DMS53 treated with DMSO at 0.1 percent for 48 hours (cell line): ENCODE results near the gene PSORS1C1.
"Not testable (repeated sequence)": the region's sequence is repeated elsewhere in the genome, so short reads cannot be mapped to it uniquely, and the experiment has no call there.

ENCODE experiments used
- DNase-seq: peaks from one replicate; lab custom pipeline; 2025; ENCODE audit not compliant: unreplicated experiment; lab: John Stamatoyannopoulos, UW

PSORS1C1 gene

GRCh38 chr6:31174378-31174777 is 59.8 kb downstream of the PSORS1C1 start:
- no peak for DNase-seq

- no peak for DNase-seq
Observed at GRCh38 chr6:31175971-31176370, 61.4 kb downstream of the PSORS1C1 start.

- no peak for DNase-seq
Observed at GRCh38 chr6:31178143-31179041, 63.8 kb downstream of the PSORS1C1 start.

DNA sequence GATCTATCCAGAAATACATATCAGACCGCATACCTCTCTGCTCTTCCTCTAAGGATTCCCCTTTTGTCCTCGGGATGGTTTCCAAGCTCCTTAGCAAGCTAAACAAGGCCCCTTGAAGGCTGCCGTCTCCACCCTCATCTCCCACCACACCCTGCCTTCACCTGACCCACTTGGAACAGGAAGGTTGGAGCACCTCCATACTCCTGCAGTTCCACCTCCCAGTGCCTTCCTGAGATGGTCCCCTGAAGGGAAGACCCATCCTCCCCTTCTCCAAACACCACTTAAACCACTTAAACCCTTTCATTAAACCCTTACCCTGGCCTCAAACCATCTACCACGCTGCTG is 64.4 kb downstream of the PSORS1C1 start:
- no peak for DNase-seq

DNA sequence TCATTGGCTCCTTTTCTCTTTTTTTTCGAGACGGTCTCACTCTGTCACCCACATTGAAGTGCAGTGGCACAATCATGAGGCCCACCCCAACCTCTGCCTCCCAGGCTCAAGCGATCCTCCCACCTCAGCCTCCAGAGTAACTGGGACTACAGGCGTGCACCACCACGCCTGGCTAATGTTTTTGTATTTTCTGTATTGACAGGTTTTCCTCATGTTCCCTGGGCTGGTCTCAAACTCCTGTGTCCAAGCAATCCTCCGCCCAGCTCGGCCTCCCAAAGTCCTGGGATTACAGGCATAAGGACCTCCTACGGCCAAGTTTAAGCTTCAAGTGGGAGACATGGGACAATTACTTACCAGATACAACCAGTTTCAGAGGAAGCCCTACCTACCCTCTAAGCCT is 65.3 kb downstream of the PSORS1C1 start:
- no peak for DNase-seq

- DNase-seq, result no peak
Observed at GRCh38 chr6:31180500-31180899, 65.9 kb downstream of the PSORS1C1 start.

- not testable (repeated sequence) for DNase-seq
Observed at GRCh38 chr6:31183287-31183686, 68.7 kb downstream of the PSORS1C1 start.

- DNase-seq, result not testable (repeated sequence)
Observed at GRCh38 chr6:31183859-31184258, 69.3 kb downstream of the PSORS1C1 start.

DNA sequence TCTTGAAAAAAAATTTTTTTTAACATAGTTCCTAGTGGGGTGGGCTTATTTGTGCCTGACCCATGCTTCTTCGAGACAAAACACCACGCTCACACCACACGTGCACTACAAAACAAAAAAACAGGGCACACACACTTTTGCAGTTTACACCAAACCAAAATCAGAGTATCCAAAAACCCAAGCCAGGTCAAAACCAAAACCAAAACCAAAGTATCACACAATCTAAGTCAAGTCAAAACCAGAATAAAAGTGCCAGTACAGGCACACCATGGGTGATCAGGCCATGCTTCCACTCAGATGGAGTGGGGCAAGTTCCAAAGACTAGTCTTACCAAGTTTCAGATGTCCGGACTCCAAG is 71.1 kb downstream of the PSORS1C1 start:
- DNase-seq, result not testable (repeated sequence)

GRCh38 chr6:31186052-31186734 is 71.6 kb downstream of the PSORS1C1 start:
- no peak for DNase-seq

DNA sequence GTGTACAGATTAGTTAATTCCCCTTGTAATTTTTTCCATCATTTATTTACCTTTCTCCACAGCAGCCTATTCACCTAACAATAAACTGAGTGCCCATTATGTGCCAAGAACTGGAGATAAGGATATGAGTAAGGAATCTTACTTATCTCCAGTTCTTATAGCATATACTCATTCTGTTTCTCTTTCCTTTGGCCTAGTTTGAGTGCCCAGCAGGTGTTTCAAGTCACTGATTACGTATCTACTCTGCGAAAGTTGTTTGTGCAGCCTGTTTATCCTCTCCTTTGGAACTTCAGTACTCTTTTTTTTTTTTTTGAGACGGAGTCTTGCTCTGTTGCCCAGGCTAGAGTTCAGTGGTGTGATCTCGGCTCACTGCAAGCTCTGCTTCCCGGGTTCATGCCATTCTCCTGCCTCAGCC is 73.2 kb downstream of the PSORS1C1 start:
- no peak for DNase-seq

- not testable (repeated sequence) for DNase-seq
Observed at GRCh38 chr6:31189223-31189622, 74.6 kb downstream of the PSORS1C1 start.
